HepG2 (cell line): Measurements from ENCODE around the gene MBTPS1. TPM values are rescaled to one million over a fixed set of nuclear protein-coding genes. Genes with fewer than 3 reads are reported as not detected.

Experiments used
- ATAC-seq: fragments of 200-7000 bp; cut with Tn5 transposase; 3 replicates; pipeline ENCODE4 v1.9.1; 2020; ENCODE audit warnings: mild to moderate bottlenecking, moderate library complexity
- BruUV-seq: library from RNA; stranded (reverse); fragments of 400-500 nt; replicated peaks from 2 replicates; lab custom pipeline; 2021; lab: Mats Ljungman, UMichigan
- CTCF ChIA-PET: fragments of 300-600 bp; formaldehyde crosslinking; extraction: SDS; loops from one replicate; lab custom pipeline; 2021; ENCODE audit warnings: low total read pairs, inconsistent platforms, low intra/inter-chr PET ratio; lab: Yijun Ruan, JAX
- POLR2A ChIA-PET: fragments of 350-600 bp; sonication (Branson Sonifier 250); formaldehyde crosslinking; loops from one replicate; lab custom pipeline; 2020; ENCODE audit warnings: antibody characterized with exemption, inconsistent platforms; lab: Yijun Ruan, JAX
- DNase-seq: peaks from one replicate; pipeline ENCODE4 v3.0.0-alpha.2; 2015; ENCODE audit warnings: low spot score
- FAIRE-seq: peaks from 3 replicates; lab custom pipeline; 2011; peaks lifted over from hg19 to GRCh38; lab: Jason Lieb, UNC
- H2AFZ ChIP-seq: one replicate; pipeline ENCODE4 v1.6.1; 2011; ENCODE audit warnings: low read length, inconsistent platforms
- H3K27ac ChIP-seq: fragments of 300-600 bp; 3 replicates; pipeline ENCODE4 v1.8.0; 2011; ENCODE audit warnings: mixed run types, mild to moderate bottlenecking, mixed read lengths, low read length, inconsistent platforms; ENCODE audit not compliant: insufficient read depth; ENCODE audit errors: extremely low read length
- H3K27me3 ChIP-seq, 2 experiments: fragments of 200-600 bp in 1 of 2; 2 replicates in 1 of 2; 3 replicates in 1 of 2; pipeline versions ENCODE4 v1.6.0 to v1.8.0; 2011; ENCODE audit warnings: low read length in 2 of 2, mild to moderate bottlenecking in 2 of 2, moderate library complexity in 2 of 2, inconsistent platforms in 1 of 2; ENCODE audit not compliant: insufficient read depth in 2 of 2, control insufficient read depth in 1 of 2
- H3K36me3 ChIP-seq, 2 experiments: fragments of 200-600 bp in 1 of 2; replicated peaks in 1 of 2; 2 replicates in 1 of 2; 3 replicates in 1 of 2; pipeline versions ENCODE4 v1.5.1 to v1.8.0; 2011; ENCODE audit warnings: low read length in 2 of 2, inconsistent platforms in 1 of 2; ENCODE audit not compliant: insufficient read depth in 2 of 2, control insufficient read depth in 1 of 2
- H3K4me1 ChIP-seq: 2 replicates; pipeline ENCODE4 v1.5.1; 2012; ENCODE audit warnings: low read length, inconsistent platforms; ENCODE audit not compliant: insufficient read depth
- H3K4me2 ChIP-seq: 2 replicates; pipeline ENCODE4 v1.6.0; 2011; ENCODE audit warnings: low read depth, low read length, inconsistent platforms
- H3K4me3 ChIP-seq, 3 experiments: fragments of 200-600 bp in 1 of 3; sonication (generic), shearing (Covaris generic) in 1 of 3; replicated peaks in 1 of 3; 2 replicates each; pipeline ENCODE4 v1.5.1; 2011 to 2016; ENCODE audit warnings: low read length in 3 of 3, inconsistent platforms in 2 of 3, low read depth in 2 of 3, mild to moderate bottlenecking in 2 of 3, control low read depth in 1 of 3, mixed read lengths in 1 of 3; ENCODE audit not compliant: insufficient read depth in 1 of 3
- H3K79me2 ChIP-seq: one replicate; pipeline ENCODE4 v1.6.1; 2011; ENCODE audit warnings: low read length, inconsistent platforms; ENCODE audit not compliant: insufficient read depth
- H3K9ac ChIP-seq: 2 replicates; pipeline ENCODE4 v1.6.0; 2011; ENCODE audit warnings: mild to moderate bottlenecking, low read depth, low read length, inconsistent platforms; ENCODE audit not compliant: insufficient read depth
- H3K9me3 ChIP-seq: 2 replicates; pipeline ENCODE4 v1.5.1; 2012; ENCODE audit warnings: mild to moderate bottlenecking, low read length
- H4K20me1 ChIP-seq: 2 replicates; pipeline ENCODE4 v1.6.0; 2011; ENCODE audit warnings: inconsistent platforms, mild to moderate bottlenecking, low read length, moderate library complexity; ENCODE audit not compliant: insufficient read depth
- FIP1L1 ChIP-seq: fragments of 200-400 bp; formaldehyde crosslinking; IDR thresholded peaks from 2 replicates; pipeline ENCODE4 v1.6.1; 2018; ENCODE audit warnings: low read depth, mild to moderate bottlenecking, low read length, moderate library complexity, borderline replicate concordance; ENCODE audit not compliant: insufficient read depth
- HOXA9 ChIP-seq: sonication (generic); formaldehyde crosslinking; IDR thresholded peaks from 2 replicates; pipeline ENCODE4 v1.8.1; 2022; ENCODE audit warnings: missing genetic modification reagents, mild to moderate bottlenecking, moderate library complexity, borderline replicate concordance
- IKZF1 ChIP-seq: fragments of 450-650 bp; IDR thresholded peaks from 2 replicates; pipeline ENCODE4 v1.7.1; 2016
- ZNF224 ChIP-seq: sonication (generic); formaldehyde crosslinking; IDR thresholded peaks from 2 replicates; pipeline ENCODE4 v1.5.0; 2020; ENCODE audit warnings: mild to moderate bottlenecking, missing genetic modification reagents
- ZNF326 ChIP-seq: sonication (generic); formaldehyde crosslinking; IDR thresholded peaks from 2 replicates; pipeline ENCODE4 v1.4.0; 2020; ENCODE audit warnings: missing genetic modification reagents, borderline replicate concordance
- ZNF44 ChIP-seq: sonication (generic); formaldehyde crosslinking; IDR thresholded peaks from 2 replicates; pipeline ENCODE4 v1.5.1; 2020; ENCODE audit warnings: mild to moderate bottlenecking, missing genetic modification reagents
- ZNF549 ChIP-seq: sonication (generic); formaldehyde crosslinking; IDR thresholded peaks from 2 replicates; pipeline ENCODE4 v1.5.0; 2020; ENCODE audit warnings: missing genetic modification reagents
- WGBS: methylation state at CpG from one replicate; pipeline ENCODE4 v1.1.6; 2017; ENCODE audit warnings: low lambda C conversion rate; 5-methylcytosine and 5-hydroxymethylcytosine counted together
- in situ Hi-C: cut with HindIII; loops from 2 replicates; pipeline ENCODE4 v1.10.0; 2017; ENCODE audit warnings: low pct_unique_long_range_greater_than_20kb; ENCODE audit not compliant: extremely low pct_ligation_motif_present
- intact Hi-C: fragments of 100-400 bp; cut with micrococcal nuclease; formaldehyde crosslinking; loops from one replicate; pipeline ENCODE4 v1.10.0; 2022; ENCODE audit not compliant: unreplicated experiment
- polyA plus RNA-seq, 8 experiments: library from polyadenylated mRNA; depleted of rRNA in 3 of 8; stranded (reverse) in 7 of 8; unstranded in 1 of 8; fragments of >200 nt; fragmentation: Illumina TruSeq in 4 of 8; extraction: Trizol in 4 of 8; gene quantifications; 2 replicates each; pipeline versions ENCODE4 v1.2.1 to v1.2.3, GENCODE V29; 2011 to 2016; ENCODE audit warnings: low read depth in 4 of 8, missing spikeins in 1 of 8, mixed read lengths in 1 of 8; ENCODE audit not compliant: insufficient read depth in 1 of 8
- total RNA-seq, 5 experiments: library from RNA; depleted of rRNA; stranded (reverse); fragments of >200 nt; fragmentation: Illumina TruSeq; extraction: Trizol; gene quantifications; 2 replicates each; pipeline ENCODE4 v1.2.3, GENCODE V29; 2016; ENCODE audit warnings: low read depth in 1 of 5
- TF ChIP-seq, protein P1 (sequence below): sonication (generic); formaldehyde crosslinking; IDR thresholded peaks from 2 replicates; pipeline ENCODE4 v1.9.0; 2021; ENCODE audit warnings: missing genetic modification reagents, mild to moderate bottlenecking, borderline replicate concordance
- TF ChIP-seq, protein P2 (sequence below): sonication (generic); formaldehyde crosslinking; IDR thresholded peaks from 2 replicates; pipeline ENCODE4 v1.4.0; 2020; ENCODE audit warnings: missing genetic modification reagents

Gene MBTPS1
- total and polyA plus RNA-seq, 2 of the 13 experiments (the other 11 are each of a cell fraction or from before 2014, with no cell fraction given) = 56.7 to 91.3 TPM

- Histone ChIP-seq H3K4me1 (peaks cover 54% of the 10 kb centered on the region), H3K27ac (no peak overlapping the region), H3K27me3 (peaks cover 0 to 17% of the 10 kb centered on the region in 2 experiments; a peak in 3 of 5 replicates), H3K4me2 (no peak overlapping the region), H2AFZ (no peak overlapping the region), H3K79me2 (no peaks in the 10 kb centered on the region), H3K36me3 (no peaks in the 10 kb centered on the region), H3K4me3 (no peak overlapping the region), H3K9me3 (peaks cover 13% of the 10 kb centered on the region), H3K9ac (no peak overlapping the region), H4K20me1 (no peaks in the 10 kb centered on the region)
- intact Hi-C loops = no loop called here
- no TSS peak for BruUV-seq
- ChIA-PET POLR2A (no interaction called here), CTCF (no interaction called here)
- ATAC-seq = no peak
- in situ Hi-C loops = no loop called here
- TF ChIP-seq IKZF1 = no peak
- TF ChIP-seq ZNF549 (CRISPR knock-in tag) = no peak
- no peak for TF ChIP-seq ZNF224 (CRISPR knock-in tag)
- TF ChIP-seq, protein P1, sequence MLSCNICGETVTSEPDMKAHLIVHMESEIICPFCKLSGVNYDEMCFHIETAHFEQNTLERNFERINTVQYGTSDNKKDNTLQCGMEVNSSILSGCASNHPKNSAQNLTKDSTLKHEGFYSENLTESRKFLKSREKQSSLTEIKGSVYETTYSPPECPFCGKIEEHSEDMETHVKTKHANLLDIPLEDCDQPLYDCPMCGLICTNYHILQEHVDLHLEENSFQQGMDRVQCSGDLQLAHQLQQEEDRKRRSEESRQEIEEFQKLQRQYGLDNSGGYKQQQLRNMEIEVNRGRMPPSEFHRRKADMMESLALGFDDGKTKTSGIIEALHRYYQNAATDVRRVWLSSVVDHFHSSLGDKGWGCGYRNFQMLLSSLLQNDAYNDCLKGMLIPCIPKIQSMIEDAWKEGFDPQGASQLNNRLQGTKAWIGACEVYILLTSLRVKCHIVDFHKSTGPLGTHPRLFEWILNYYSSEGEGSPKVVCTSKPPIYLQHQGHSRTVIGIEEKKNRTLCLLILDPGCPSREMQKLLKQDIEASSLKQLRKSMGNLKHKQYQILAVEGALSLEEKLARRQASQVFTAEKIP (CRISPR knock-in tag) = no peak
- no peak for TF ChIP-seq ZNF44 (CRISPR knock-in tag)
- TF ChIP-seq, protein P2, sequence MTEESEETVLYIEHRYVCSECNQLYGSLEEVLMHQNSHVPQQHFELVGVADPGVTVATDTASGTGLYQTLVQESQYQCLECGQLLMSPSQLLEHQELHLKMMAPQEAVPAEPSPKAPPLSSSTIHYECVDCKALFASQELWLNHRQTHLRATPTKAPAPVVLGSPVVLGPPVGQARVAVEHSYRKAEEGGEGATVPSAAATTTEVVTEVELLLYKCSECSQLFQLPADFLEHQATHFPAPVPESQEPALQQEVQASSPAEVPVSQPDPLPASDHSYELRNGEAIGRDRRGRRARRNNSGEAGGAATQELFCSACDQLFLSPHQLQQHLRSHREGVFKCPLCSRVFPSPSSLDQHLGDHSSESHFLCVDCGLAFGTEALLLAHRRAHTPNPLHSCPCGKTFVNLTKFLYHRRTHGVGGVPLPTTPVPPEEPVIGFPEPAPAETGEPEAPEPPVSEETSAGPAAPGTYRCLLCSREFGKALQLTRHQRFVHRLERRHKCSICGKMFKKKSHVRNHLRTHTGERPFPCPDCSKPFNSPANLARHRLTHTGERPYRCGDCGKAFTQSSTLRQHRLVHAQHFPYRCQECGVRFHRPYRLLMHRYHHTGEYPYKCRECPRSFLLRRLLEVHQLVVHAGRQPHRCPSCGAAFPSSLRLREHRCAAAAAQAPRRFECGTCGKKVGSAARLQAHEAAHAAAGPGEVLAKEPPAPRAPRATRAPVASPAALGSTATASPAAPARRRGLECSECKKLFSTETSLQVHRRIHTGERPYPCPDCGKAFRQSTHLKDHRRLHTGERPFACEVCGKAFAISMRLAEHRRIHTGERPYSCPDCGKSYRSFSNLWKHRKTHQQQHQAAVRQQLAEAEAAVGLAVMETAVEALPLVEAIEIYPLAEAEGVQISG (CRISPR knock-in tag) = no peak
- TF ChIP-seq HOXA9 (CRISPR knock-in tag) = no peak
- no peak for TF ChIP-seq ZNF326 (CRISPR knock-in tag)
- TF ChIP-seq FIP1L1 = no peak
- no peak for FAIRE-seq
- no peak for DNase-seq
- 55% methylated on average over 6 of the region's 9 CpGs for WGBS
Observed at GRCh38 chr16:84024854-84025253, 91.9 kb downstream of the MBTPS1 start.
